Sigmoid colon (tissue), 7 donors: Measurements from ENCODE around the gene ALOX12B. TPM values are rescaled to one million over a fixed set of nuclear protein-coding genes. Genes with fewer than 3 reads are reported as not detected.
A peak's percentile ranks its signal among the peaks of the same experiment; 100 is the strongest.

ENCODE experiments used
- DNase-seq: peaks from one replicate; pipeline ENCODE4 v3.0.0-alpha.2; 2019
- H3K27ac ChIP-seq, 4 donors: fragments of 200-600 bp; sonication (generic); one replicate each; pipeline ENCODE4 v1.5.1; 2016 to 2019; ENCODE audit warnings: mild to moderate bottlenecking in 1 of 4
- H3K27me3 ChIP-seq, 3 donors: fragments of 200-600 bp; sonication (generic); one replicate each; pipeline ENCODE4 v1.5.1; 2019; ENCODE audit warnings: mild to moderate bottlenecking in 1 of 3
- H3K36me3 ChIP-seq, 4 donors: fragments of 200-600 bp; sonication (generic); one replicate each; pipeline ENCODE4 v1.5.1; 2016 to 2019
- H3K4me1 ChIP-seq, 4 donors: fragments of 200-600 bp; sonication (generic); one replicate each; pipeline ENCODE4 v1.5.1; 2017 to 2019
- H3K4me3 ChIP-seq, 4 donors: fragments of 200-600 bp; sonication (generic); one replicate each; pipeline ENCODE4 v1.5.1; 2017 to 2019; ENCODE audit warnings: mild to moderate bottlenecking in 2 of 4, moderate library complexity in 1 of 4
- H3K9me3 ChIP-seq, 4 donors: fragments of 200-600 bp in 3 of 4; sonication (generic) in 3 of 4; one replicate each; pipeline versions ENCODE4 v1.5.1 to v1.6.1; 2013 to 2019
- CTCF ChIP-seq, 4 experiments: fragments of 450-650 bp in 3 of 4; fragments of 200-600 bp in 1 of 4; IDR thresholded peaks; one replicate each; pipeline ENCODE4 v1.5.1; 2016 to 2019; ENCODE audit warnings: antibody characterized with exemption in 4 of 4, mild to moderate bottlenecking in 3 of 4, moderate library complexity in 2 of 4
- EP300 ChIP-seq, 4 donors: sonication (generic); formaldehyde crosslinking; IDR thresholded peaks; one replicate each; pipeline ENCODE4 v1.6.1; 2017; ENCODE audit warnings: antibody characterized with exemption in 4 of 4
- POLR2A ChIP-seq, 2 donors: fragments of 450-650 bp; IDR thresholded peaks; one replicate each; pipeline ENCODE4 v1.6.1; 2016; ENCODE audit warnings: antibody characterized with exemption in 2 of 2, mild to moderate bottlenecking in 2 of 2, moderate library complexity in 2 of 2
- POLR2AphosphoS5 ChIP-seq, 4 donors: sonication (generic); formaldehyde crosslinking; IDR thresholded peaks; one replicate each; pipeline ENCODE4 v1.6.1; 2017; ENCODE audit warnings: antibody characterized with exemption in 4 of 4
- WGBS, 2 donors: extraction: QIAGEN DNeasy Blood & Tissue Kit; methylation state at CpG; one replicate each; pipeline ENCODE4 v1.1.7; 2013; 5-methylcytosine and 5-hydroxymethylcytosine counted together
- intact Hi-C: fragments of 100-400 bp; cut with DNase I; formaldehyde crosslinking; loops from one replicate; pipeline ENCODE4 v1.15.1; 2023
- polyA plus RNA-seq, 3 donors: library from polyadenylated mRNA; stranded (reverse); fragments of 200-250 nt; gene quantifications; one replicate each; pipeline ENCODE4 v1.2.3, GENCODE V29; 2013
- total RNA-seq, 4 donors: library from RNA; depleted of rRNA; stranded (reverse); fragments of >200 nt; gene quantifications; one replicate each; pipeline ENCODE4 v1.1.0, GENCODE V29; 2016
- donor health status: healthy with polysubstance abuse.
- donor health status: Bipolar disorder and iron deficiency.
- donor health status: healthy.

ALOX12B gene
- total and polyA plus RNA-seq, 7 donors, result 0.52 TPM; not detected in 6

DNA sequence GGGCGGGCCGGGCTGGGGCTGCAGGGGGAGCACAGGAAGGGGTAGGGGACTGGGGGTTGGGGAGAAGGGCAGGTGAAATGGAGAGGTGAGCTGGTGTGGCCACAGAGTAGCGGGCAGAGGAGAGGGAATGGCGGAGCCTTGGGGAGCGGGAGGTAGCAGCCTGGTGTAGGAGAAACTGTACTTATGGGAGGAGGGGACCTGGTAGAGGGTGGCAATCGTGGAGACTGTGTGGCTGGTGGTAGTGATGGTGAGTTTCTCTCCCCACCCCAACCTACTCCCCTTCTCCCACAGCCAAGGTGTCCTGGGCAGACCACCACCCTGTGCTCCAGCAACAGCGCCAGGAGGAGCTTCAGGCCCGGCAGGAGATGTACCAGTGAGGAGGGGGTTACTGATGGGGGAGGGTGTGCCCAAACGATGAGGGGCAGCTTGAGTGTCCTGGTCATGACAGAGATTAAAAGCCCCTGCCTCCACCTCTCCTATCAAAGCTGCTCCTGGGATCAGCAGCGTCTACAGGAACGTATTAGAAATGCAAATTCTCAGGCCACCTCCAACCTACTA, 47.8 kb downstream of the ALOX12B start:
- no peak for TF ChIP-seq POLR2A (IDR thresholded peaks at IDR 0.05)
- no peak for TF ChIP-seq CTCF (IDR thresholded peaks at IDR 0.05)
- no peak for TF ChIP-seq POLR2AphosphoS5 (IDR thresholded peaks at IDR 0.05)
- TF ChIP-seq EP300 (IDR thresholded peaks at IDR 0.05), result no peak
- Histone ChIP-seq H3K27me3 (peaks cover 12 to 34% (median 21%) of the 10 kb centered on the region in 3 donors), H3K9me3 (no peaks in the 10 kb centered on the region), H3K36me3 (no peaks in the 10 kb centered on the region), H3K4me1 (peaks cover 0 to 10% (median 0%) of the 10 kb centered on the region in 4 donors), H3K27ac (no peak overlapping the region), H3K4me3 (peak overlapping the region in 3 of 4 donors; percentile 9 to 36 (median 31))
- no peak for DNase-seq
- 64 to 72% methylated on average over 11 of the region's 11 CpGs for WGBS, 2 donors
- intact Hi-C loops, result no loop called here

DNA sequence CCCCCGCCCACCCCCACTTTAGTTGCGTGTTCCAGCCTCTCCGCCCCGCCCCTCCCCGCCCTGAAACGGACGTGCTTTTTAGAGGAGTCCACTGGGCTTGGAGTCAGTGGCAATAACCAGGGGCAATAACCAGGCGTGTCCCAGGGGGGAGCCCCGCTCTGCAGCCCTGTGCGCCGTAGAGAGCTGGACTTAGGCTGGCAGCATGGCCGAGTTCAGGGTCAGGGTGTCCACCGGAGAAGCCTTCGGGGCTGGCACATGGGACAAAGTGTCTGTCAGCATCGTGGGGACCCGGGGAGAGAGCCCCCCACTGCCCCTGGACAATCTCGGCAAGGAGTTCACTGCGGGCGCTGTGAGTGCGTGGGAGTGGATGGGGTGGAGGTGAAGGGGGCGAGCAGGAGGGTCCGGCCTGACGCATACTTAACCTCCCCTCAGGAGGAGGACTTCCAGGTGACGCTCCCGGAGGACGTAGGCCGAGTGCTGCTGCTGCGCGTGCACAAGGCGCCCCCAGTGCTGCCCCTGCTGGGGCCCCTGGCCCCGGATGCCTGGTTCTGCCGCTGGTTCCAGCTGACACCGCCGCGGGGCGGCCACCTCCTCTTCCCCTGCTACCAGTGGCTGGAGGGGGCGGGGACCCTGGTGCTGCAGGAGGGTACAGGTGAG, 48.4 kb downstream of the ALOX12B start, which contains the start of gene ALOX15B:
Gene ALOX15B, plus strand, starts transcription at position 106 of the 657 bp plus-strand sequence. Its CDS starts 97 bp downstream, at position 203.
- H3K4me3 ChIP-seq, result peak within 1 kb of the TSS in 3 of 4 donors; percentile 9 to 36 (median 31)
- peaks cover 0 to 10% (median 0%) of the 10 kb centered on the region in 4 donors for H3K4me1 ChIP-seq
- no peak for DNase-seq
- no peaks in the 10 kb centered on the region for H3K36me3 ChIP-seq
- intact Hi-C loops, result no loop called here
- peaks cover 12 to 34% (median 21%) of the 10 kb centered on the region in 3 donors for H3K27me3 ChIP-seq
- WGBS, 2 donors, result 4 to 17% methylated on average over 37 of the region's 37 CpGs
- no peak for TF ChIP-seq CTCF (IDR thresholded peaks at IDR 0.05)
- TF ChIP-seq POLR2AphosphoS5 (IDR thresholded peaks at IDR 0.05), result no peak
- TF ChIP-seq POLR2A (IDR thresholded peaks at IDR 0.05), result no peak
- no peak for TF ChIP-seq EP300 (IDR thresholded peaks at IDR 0.05)
- no peaks in the 10 kb centered on the region for H3K9me3 ChIP-seq
- no peak within 1 kb of the TSS for H3K27ac ChIP-seq

DNA sequence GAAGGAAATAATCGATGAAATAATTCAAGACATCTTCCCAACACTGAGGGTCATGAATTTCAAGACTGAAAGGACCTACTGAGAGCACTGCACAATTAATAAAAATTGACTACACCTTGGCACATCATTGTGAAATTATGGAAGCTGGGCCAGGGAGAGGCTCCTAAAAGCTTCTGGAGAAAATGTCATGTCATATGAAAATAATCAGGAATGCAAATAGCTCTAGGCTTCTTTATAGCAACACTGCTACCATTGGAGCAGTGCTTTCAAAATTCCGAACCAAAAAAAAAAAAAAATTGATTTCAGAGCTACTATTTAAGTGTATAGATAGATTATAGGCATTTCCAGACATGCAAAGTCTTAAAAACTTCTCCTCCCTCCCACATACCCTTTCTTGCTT, 55.1 kb downstream of the ALOX12B start:
- Histone ChIP-seq H3K27ac (no peak overlapping the region), H3K27me3 (peaks cover 0 to 28% (median 0%) of the 10 kb centered on the region in 3 donors), H3K4me1 (no peaks in the 10 kb centered on the region), H3K36me3 (no peaks in the 10 kb centered on the region), H3K9me3 (no peaks in the 10 kb centered on the region), H3K4me3 (no peak overlapping the region)
- 90% methylated on average over 2 of the region's 2 CpGs for WGBS, 2 donors
- TF ChIP-seq EP300 (IDR thresholded peaks at IDR 0.05), result no peak
- TF ChIP-seq CTCF (IDR thresholded peaks at IDR 0.05), result no peak
- no peak for TF ChIP-seq POLR2AphosphoS5 (IDR thresholded peaks at IDR 0.05)
- no peak for TF ChIP-seq POLR2A (IDR thresholded peaks at IDR 0.05)
- no peak for DNase-seq
- intact Hi-C loops, result no loop called here

DNA sequence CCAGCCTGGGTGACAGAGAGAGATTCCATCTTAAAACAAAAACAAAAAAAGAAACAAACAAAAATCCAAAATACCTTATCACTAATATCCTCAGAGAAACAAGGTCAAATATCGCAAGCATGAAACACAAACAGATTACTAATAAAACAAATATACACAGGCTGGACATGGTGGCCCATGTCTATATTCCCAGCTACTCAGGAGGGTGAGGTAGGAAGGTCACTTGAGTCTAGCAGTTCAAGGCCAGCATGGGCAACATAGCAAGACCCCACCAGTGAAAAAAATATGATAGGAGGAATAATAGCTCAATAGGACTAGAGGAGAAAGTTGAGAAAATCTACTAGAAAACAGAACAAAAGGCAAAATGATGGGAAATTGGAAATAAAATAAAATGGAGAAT, 55.6 kb downstream of the ALOX12B start:
- H3K4me3 ChIP-seq, result no peak overlapping the region
- no peak for DNase-seq
- H3K4me1 ChIP-seq, result no peaks in the 10 kb centered on the region
- H3K27me3 ChIP-seq, result peaks cover 0 to 26% (median 0%) of the 10 kb centered on the region in 3 donors
- TF ChIP-seq CTCF (IDR thresholded peaks at IDR 0.05) (no peak), POLR2AphosphoS5 (IDR thresholded peaks at IDR 0.05) (no peak), POLR2A (IDR thresholded peaks at IDR 0.05) (no peak), EP300 (IDR thresholded peaks at IDR 0.05) (no peak)
- H3K9me3 ChIP-seq, result no peaks in the 10 kb centered on the region
- WGBS, 2 donors, result 91 to 99% methylated on average over 1 of the region's 1 CpG
- intact Hi-C loops, result no loop called here
- no peak overlapping the region for H3K27ac ChIP-seq
- H3K36me3 ChIP-seq, result no peaks in the 10 kb centered on the region
